B cell (primary cell): Measurements from ENCODE around the gene ZC3H7A. TPM values are rescaled to one million over a fixed set of nuclear protein-coding genes. Genes with fewer than 3 reads are reported as not detected.

Source experiments
- polyA plus RNA-seq: library from polyadenylated mRNA; depleted of rRNA; stranded (reverse); fragments of >200 nt; gene quantifications from 2 replicates; pipeline ENCODE4 v1.2.3, GENCODE V29; 2012
- small RNA-seq: library from RNA; depleted of rRNA; stranded (forward); fragments of <200 nt; gene quantifications from one replicate; pipeline ENCODE3, GENCODE V24; 2012; ENCODE audit warnings: low replicate concordance, low read depth; ENCODE audit not compliant: insufficient read length
- total RNA-seq, 2 donors: library from RNA; stranded (reverse); fragments of 120-200 nt in 1 of 2; gene quantifications; 1 replicate in 1 of 2; 2 replicates in 1 of 2; pipeline versions ENCODE4 v1.2.3 to v1.2.4, GENCODE V29; 2013 to 2022

ZC3H7A gene
- total and polyA plus RNA-seq, 2 donors (not counting 1 experiment from before 2014, with no cell fraction given): 40.8 to 126 TPM

Small RNA genes within 50 kb of the gene (small RNA-seq; reads per million reads assigned to genes)
- not detected for gene RF00017

Other genes with a start within 250 kb of the ZC3H7A start
- 125 and 131 TPM in 2 replicates for gene LITAF, start 210.3 kb downstream of the ZC3H7A start, total RNA-seq
- gene LITAF, start 210.3 kb downstream of the ZC3H7A start, polyA plus RNA-seq: 87.5 and 93.6 TPM in 2 replicates
- 60.8 and 63.3 TPM in 2 replicates for gene SNN, start 128.8 kb downstream of the ZC3H7A start, total RNA-seq
- 55.4 and 96.2 TPM in 2 replicates for gene SNN, start 128.8 kb downstream of the ZC3H7A start, polyA plus RNA-seq
- 49.7 and 50.2 TPM in 2 replicates for gene TXNDC11, start 54.4 kb downstream of the ZC3H7A start, total RNA-seq
- 76.9 and 110 TPM in 2 replicates for gene TXNDC11, start 54.4 kb downstream of the ZC3H7A start, polyA plus RNA-seq
- gene RSL1D1, start 54.3 kb upstream of the ZC3H7A start, total RNA-seq: 146 and 167 TPM in 2 replicates
- 21.1 and 42.2 TPM in 2 replicates for gene RSL1D1, start 54.3 kb upstream of the ZC3H7A start, polyA plus RNA-seq
- 72.6 and 77.0 TPM in 2 replicates for gene GSPT1, start 118.7 kb upstream of the ZC3H7A start, total RNA-seq
- 20.6 and 25.2 TPM in 2 replicates for gene GSPT1, start 118.7 kb upstream of the ZC3H7A start, polyA plus RNA-seq
- gene NPIPB2, start 144.8 kb upstream of the ZC3H7A start, total RNA-seq: 36.9 and 38.1 TPM in 2 replicates
- gene NPIPB2, start 144.8 kb upstream of the ZC3H7A start, polyA plus RNA-seq: 5.4 and 12.8 TPM in 2 replicates
- gene TNFRSF17, start 168.0 kb upstream of the ZC3H7A start, total RNA-seq: 4.6 and 6.3 TPM in 2 replicates
- 10.8 and 16.4 TPM in 2 replicates for gene TNFRSF17, start 168.0 kb upstream of the ZC3H7A start, polyA plus RNA-seq
- 236 and 243 TPM in 2 replicates for gene SNX29, start 179.5 kb upstream of the ZC3H7A start, total RNA-seq
- gene SNX29, start 179.5 kb upstream of the ZC3H7A start, polyA plus RNA-seq: 29.9 and 38.4 TPM in 2 replicates